ENCODE measurements around the gene TRPM3. TPM values are rescaled to one million over a fixed set of nuclear protein-coding genes. Genes with fewer than 3 reads are reported as not detected.

TRPM3 gene
- total and polyA plus RNA-seq, 2 donors (not counting 1 experiment from before 2014, with no cell fraction given): not detected

DNA sequence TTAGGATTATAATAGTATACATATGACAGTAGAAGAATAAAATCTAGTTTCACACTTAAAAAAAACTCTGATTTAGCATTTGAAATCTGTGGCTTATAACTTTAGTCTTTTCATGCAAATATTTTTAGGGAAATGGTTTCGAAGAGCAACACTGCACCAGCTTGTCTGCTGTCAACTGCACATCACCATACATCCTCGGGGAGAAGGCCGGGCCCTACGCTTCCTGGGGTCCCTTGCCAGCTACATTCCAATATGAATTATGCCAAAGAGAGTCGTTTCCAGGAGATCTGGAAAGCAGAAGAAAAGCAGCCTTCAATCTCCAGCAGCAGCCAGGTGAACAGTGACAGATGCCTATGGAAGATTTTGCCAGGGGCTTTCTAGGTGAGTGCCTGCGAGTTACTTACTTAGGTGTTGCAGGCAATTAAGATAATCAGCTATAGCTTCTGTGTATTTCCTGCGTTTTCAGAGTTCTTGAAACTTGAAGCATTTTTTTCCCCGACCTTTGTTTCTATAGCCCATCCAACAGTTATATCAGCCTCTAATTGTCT, 166.8 kb downstream of the TRPM3 start:
- ChIA-PET POLR2A (no interaction called here), CTCF (no interaction called here)
- Mint-ChIP-seq H3K9me3 (ENCODE audit: insufficient read depth) (no peaks in the 10 kb centered on the region), H3K4me1 (no peaks in the 10 kb centered on the region), H3K27ac (no peak overlapping the region), H3K4me3 (no peak overlapping the region), H3K27me3 (peaks cover 3% of the 10 kb centered on the region)
- Histone ChIP-seq H4K20me1 (ENCODE audit: control insufficient read depth, insufficient read depth, low read length, poor library complexity, severe bottlenecking) (no peaks in the 10 kb centered on the region), H3K27me3 (replicated peaks in 1 of 4; ENCODE audit: control extremely low read depth in 1 of 4, control insufficient read depth in 3 of 4, insufficient read depth in 4 of 4, low read length in 3 of 4) (no peaks in the 10 kb centered on the region), H3K9ac (ENCODE audit: low read length) (no peak overlapping the region), H3K4me1 (ENCODE audit: control insufficient read depth in 2 of 2, insufficient read depth in 2 of 2, low read length in 2 of 2) (no peaks in the 10 kb centered on the region), H3K4me2 (replicated peaks; ENCODE audit: low read depth, low read length, poor library complexity, severe bottlenecking) (no peak overlapping the region), H3K4me3 (ENCODE audit: control extremely low read depth in 1 of 5, extremely low read depth in 1 of 5, insufficient read depth in 1 of 5, low read depth in 2 of 5, low read length in 4 of 5) (no peak overlapping the region), H3K27ac (ENCODE audit: low read length in 2 of 2) (no peak overlapping the region), H3K36me3 (replicated peaks in 1 of 2; ENCODE audit: control extremely low read depth in 1 of 2, control insufficient read depth in 1 of 2, extremely low read depth in 1 of 2, insufficient read depth in 2 of 2, low read length in 1 of 2) (no peaks in the 10 kb centered on the region), H3K79me2 (ENCODE audit: control insufficient read depth, insufficient read depth, low read length) (no peaks in the 10 kb centered on the region), H3K9me3 (ENCODE audit: control extremely low read depth in 1 of 3, control insufficient read depth in 2 of 3, insufficient read depth in 1 of 3, low read length in 2 of 3) (no peaks in the 10 kb centered on the region), H2AFZ (ENCODE audit: insufficient read depth, low read depth, low read length, poor library complexity, severe bottlenecking) (no peak overlapping the region)
- DNase-seq (no peak), ATAC-seq (ENCODE audit: low read depth) (no peak)
- intact Hi-C loops (cut with micrococcal nuclease): no loop called here
- WGBS (ENCODE audit: insufficient coverage): 94% methylated on average over 7 of the region's 8 CpGs
- TF ChIP-seq EZH2 (IDR thresholded peaks at IDR 0.05; ENCODE audit: borderline replicate concordance, insufficient read depth, low read depth, low read length, poor library complexity, severe bottlenecking) (no peak), CTCF (IDR thresholded peaks at IDR 0.05) (no peak)

- H3K27ac ChIP-seq (ENCODE audit: low read length in 2 of 2): no peak overlapping the region
- POLR2A ChIA-PET: no interaction called here
- H3K4me1 ChIP-seq (ENCODE audit: control insufficient read depth in 2 of 2, insufficient read depth in 2 of 2, low read length in 2 of 2): no peaks in the 10 kb centered on the region
- no peak for DNase-seq
- no peaks in the 10 kb centered on the region for H4K20me1 ChIP-seq (ENCODE audit: control insufficient read depth, insufficient read depth, low read length, poor library complexity, severe bottlenecking)
- H3K36me3 ChIP-seq (replicated peaks in 1 of 2; ENCODE audit: control extremely low read depth in 1 of 2, control insufficient read depth in 1 of 2, extremely low read depth in 1 of 2, insufficient read depth in 2 of 2, low read length in 1 of 2): no peaks in the 10 kb centered on the region
- CTCF ChIA-PET: no interaction called here
- H3K9ac ChIP-seq (ENCODE audit: low read length): no peak overlapping the region
- Mint-ChIP-seq H3K27me3 (peaks cover 3% of the 10 kb centered on the region), H3K27ac (no peak overlapping the region), H3K4me1 (no peaks in the 10 kb centered on the region), H3K9me3 (ENCODE audit: insufficient read depth) (no peaks in the 10 kb centered on the region), H3K4me3 (no peak overlapping the region)
- TF ChIP-seq CTCF (IDR thresholded peaks at IDR 0.05) (no peak), EZH2 (IDR thresholded peaks at IDR 0.05; ENCODE audit: borderline replicate concordance, insufficient read depth, low read depth, low read length, poor library complexity, severe bottlenecking) (no peak)
- no peaks in the 10 kb centered on the region for H3K9me3 ChIP-seq (ENCODE audit: control extremely low read depth in 1 of 3, control insufficient read depth in 2 of 3, insufficient read depth in 1 of 3, low read length in 2 of 3)
- H3K27me3 ChIP-seq (replicated peaks in 1 of 4; ENCODE audit: control extremely low read depth in 1 of 4, control insufficient read depth in 3 of 4, insufficient read depth in 4 of 4, low read length in 3 of 4): no peaks in the 10 kb centered on the region
- intact Hi-C loops (cut with micrococcal nuclease): no loop called here
- H3K4me3 ChIP-seq (ENCODE audit: control extremely low read depth in 1 of 5, extremely low read depth in 1 of 5, insufficient read depth in 1 of 5, low read depth in 2 of 5, low read length in 4 of 5): no peak overlapping the region
- H2AFZ ChIP-seq (ENCODE audit: insufficient read depth, low read depth, low read length, poor library complexity, severe bottlenecking): no peak overlapping the region
- H3K4me2 ChIP-seq (replicated peaks; ENCODE audit: low read depth, low read length, poor library complexity, severe bottlenecking): no peak overlapping the region
- no peak for ATAC-seq (ENCODE audit: low read depth)
- WGBS (ENCODE audit: insufficient coverage): no CpG with 5 or more reads among the region's 1 CpG
- H3K79me2 ChIP-seq (ENCODE audit: control insufficient read depth, insufficient read depth, low read length): no peaks in the 10 kb centered on the region
Measured at GRCh38 chr9:70954126-70954525, 167.3 kb downstream of the TRPM3 start.
